Fibroblast of villous mesenchyme (primary cell): ENCODE measurements around the gene PLPP7. TPM values are rescaled to one million over a fixed set of nuclear protein-coding genes. Genes with fewer than 3 reads are reported as not detected.
A peak's percentile ranks its signal among the peaks of the same experiment; 100 is the strongest.

ENCODE experiments used
- DNase-seq: peaks from one replicate; pipeline ENCODE4 v3.0.0-alpha.2; 2010; ENCODE audit warnings: low read depth
- H3K4me3 ChIP-seq: 2 replicates; pipeline ENCODE4 v1.5.1; 2011; ENCODE audit warnings: low read depth, mild to moderate bottlenecking, low read length
- total RNA-seq: library from RNA; depleted of rRNA; stranded (reverse); fragments of >200 nt; gene quantifications from 2 replicates; pipeline ENCODE4 v1.2.3, GENCODE V29; 2012
- TF ChIP-seq, protein P1 (sequence below): IDR thresholded peaks from 2 replicates; pipeline ENCODE4 v1.5.1; 2012; ENCODE audit warnings: low read depth, mild to moderate bottlenecking, low read length; ENCODE audit not compliant: insufficient read depth

Gene PLPP7
- total RNA-seq, 1 donor, result 8.2 TPM

DNA sequence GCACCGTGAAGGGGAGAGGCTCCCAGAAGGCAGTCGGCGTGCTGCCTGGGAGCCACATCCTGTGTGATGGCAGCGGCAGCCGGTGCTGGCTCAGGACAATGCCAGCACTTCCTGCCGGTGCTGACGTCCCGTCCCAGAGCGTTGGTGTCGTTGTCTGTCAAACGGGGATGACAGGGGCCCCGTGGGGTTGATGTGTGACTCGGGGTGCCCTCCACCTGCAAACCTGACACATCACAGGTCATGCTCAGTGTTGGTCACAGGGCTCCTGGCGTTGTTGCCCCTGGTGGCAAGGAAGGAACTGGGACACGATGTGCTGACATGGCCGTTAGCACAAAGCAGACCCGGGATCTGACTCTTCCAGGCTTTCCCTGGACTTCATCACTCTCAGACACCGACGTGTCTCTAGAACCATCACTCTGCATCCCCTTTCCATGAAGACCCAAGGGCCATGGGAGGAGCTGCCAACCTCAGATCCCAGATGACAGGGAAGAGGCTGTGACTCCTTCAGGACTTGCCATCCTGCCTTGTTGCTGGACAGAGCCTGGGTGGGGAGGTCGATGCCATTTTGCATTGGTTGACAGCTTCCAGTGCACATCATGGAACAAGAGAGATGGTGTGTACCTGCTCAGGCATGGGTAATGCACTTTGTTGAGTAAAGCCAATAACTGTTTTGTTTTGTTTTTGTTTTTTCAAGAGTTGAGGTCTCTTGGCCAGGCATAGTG, 21.5 kb downstream of the PLPP7 start:
- DNase-seq, result no peak
- TF ChIP-seq, protein P1, sequence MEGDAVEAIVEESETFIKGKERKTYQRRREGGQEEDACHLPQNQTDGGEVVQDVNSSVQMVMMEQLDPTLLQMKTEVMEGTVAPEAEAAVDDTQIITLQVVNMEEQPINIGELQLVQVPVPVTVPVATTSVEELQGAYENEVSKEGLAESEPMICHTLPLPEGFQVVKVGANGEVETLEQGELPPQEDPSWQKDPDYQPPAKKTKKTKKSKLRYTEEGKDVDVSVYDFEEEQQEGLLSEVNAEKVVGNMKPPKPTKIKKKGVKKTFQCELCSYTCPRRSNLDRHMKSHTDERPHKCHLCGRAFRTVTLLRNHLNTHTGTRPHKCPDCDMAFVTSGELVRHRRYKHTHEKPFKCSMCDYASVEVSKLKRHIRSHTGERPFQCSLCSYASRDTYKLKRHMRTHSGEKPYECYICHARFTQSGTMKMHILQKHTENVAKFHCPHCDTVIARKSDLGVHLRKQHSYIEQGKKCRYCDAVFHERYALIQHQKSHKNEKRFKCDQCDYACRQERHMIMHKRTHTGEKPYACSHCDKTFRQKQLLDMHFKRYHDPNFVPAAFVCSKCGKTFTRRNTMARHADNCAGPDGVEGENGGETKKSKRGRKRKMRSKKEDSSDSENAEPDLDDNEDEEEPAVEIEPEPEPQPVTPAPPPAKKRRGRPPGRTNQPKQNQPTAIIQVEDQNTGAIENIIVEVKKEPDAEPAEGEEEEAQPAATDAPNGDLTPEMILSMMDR, result no peak
- no peak overlapping the region for H3K4me3 ChIP-seq

DNA sequence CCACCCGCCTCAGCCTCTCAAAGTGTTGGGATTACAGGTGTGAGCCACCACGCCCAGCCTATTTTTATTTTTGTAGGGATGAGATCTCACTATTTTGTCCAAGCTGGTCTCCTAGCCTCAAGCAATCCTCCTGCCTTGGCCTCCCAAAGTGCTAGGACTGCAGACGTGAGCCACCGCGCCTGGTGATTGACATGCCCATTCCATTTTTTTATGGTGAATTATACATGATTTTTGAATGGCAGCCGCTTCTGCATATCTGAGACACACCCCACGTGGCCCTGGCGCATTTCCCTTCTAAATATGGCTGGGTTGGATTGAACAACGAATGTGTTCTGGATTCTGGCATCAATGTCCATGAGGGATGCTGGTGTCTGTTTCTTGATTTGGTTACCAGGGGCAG, 22.7 kb downstream of the PLPP7 start:
- TF ChIP-seq, protein P1, result no peak

DNA sequence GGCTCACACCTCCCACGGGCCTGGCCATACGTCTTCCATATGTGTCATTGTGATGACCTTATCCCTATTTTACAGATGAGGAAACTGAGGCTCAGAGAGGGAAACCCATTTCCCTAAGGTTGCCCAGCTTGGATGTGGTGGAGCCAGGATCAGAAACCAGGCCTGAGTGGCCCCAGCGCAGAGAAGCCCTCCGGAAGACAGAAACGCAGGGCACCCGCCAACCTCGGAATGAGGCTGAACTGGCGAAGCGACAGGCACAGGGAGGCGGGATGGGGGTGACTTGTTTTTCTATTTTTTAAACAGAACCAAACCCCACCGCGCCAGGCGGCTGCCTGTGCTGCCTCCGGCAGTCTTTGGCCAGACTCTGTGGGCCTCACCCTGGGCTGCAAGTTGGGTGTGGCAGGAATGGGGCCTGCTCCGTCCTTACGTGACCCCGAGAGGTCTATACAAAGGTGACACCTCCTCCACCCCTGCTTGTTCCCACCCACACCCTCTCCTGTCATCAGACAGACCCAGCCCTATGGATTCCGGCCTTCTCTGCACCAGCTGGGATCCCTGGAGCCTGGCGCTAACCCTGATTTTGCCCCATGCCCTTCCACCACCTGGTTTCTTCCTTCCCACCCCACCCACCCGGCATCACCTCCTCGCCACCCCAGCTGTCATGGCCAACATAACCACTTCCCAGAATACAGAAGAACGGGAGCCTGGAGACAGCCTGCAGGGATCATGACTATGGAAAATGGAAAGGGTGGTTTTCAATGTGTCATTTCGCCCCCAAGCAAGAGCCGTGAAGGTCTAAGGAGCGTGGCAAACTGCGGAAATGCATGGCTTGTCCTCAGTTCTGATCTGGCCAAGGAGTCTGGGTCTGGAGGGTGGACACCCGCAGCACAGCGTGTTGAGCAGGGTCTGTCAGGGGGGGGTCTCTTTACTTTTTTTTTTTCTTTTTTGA, 23.6 kb downstream of the PLPP7 start:
- TF ChIP-seq, protein P1, result no peak
- H3K4me3 ChIP-seq, result no peak overlapping the region
- DNase-seq, result no peak

More for the DNA sequence above, 22.7 kb downstream of the PLPP7 start:
- no peak overlapping the region for H3K4me3 ChIP-seq
- no peak for DNase-seq

DNA sequence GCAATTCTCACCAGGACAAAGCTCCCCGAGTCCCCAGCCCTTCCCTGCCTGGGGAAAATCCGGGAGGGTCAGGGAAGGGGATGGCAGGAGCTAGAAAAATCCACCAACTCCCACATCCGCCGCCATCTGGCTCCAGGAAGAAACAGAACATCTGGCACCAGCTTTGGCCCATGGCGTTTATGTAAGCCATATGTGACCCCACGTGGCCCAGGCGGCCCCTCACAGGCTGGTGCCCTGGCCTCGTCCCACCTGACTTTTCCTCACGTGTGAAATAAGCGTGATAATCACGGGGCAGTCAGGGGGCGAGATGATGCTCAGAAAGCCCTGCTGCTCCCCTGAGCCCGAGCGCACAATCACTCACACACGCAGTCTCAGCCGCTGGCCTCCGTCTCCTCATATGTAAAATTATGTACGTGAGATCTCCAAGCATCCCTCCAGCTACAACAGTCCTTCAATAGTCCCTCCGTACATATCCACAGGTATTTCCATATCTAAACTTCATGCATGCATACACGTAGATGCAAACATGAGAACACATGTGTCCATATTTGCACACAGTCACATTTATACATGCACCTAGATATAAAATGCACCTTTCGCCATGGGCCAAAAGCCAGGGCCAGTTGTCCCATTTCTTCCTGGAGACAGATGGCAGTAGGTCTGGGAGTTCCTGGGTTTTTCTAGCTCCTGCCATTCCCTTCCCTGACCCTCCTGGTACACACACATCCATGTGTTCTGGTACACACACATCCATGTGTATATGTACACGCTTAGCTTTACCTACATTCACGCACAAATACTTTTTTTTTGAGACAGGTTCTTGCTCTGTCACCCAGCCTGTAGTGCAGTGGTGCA, 28.9 kb downstream of the PLPP7 start:
- DNase-seq, result peak; percentile 58
- TF ChIP-seq, protein P1, result no peak
- H3K4me3 ChIP-seq, result no peak overlapping the region

DNA sequence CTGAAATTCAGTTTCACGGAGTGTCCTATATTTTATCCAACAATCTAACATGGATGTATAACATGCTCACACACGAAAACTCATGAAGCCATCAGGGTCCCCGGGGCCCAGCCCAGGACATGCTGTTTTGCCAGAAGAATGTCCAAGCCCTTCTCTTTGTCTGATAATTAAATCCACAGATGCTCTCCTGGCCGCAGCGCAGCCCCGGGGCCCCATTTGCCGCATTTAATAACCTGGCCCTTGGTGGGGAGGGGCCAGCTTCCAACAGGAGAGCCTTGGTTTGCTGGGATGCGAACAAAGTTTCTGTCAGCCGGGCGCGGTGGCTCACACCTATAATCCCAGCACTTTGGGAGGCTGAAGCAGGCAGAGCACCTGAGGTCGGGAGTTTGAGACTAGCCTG, 30.0 kb downstream of the PLPP7 start:
- TF ChIP-seq, protein P1, result no peak
- no peak for DNase-seq
- no peak overlapping the region for H3K4me3 ChIP-seq

DNA sequence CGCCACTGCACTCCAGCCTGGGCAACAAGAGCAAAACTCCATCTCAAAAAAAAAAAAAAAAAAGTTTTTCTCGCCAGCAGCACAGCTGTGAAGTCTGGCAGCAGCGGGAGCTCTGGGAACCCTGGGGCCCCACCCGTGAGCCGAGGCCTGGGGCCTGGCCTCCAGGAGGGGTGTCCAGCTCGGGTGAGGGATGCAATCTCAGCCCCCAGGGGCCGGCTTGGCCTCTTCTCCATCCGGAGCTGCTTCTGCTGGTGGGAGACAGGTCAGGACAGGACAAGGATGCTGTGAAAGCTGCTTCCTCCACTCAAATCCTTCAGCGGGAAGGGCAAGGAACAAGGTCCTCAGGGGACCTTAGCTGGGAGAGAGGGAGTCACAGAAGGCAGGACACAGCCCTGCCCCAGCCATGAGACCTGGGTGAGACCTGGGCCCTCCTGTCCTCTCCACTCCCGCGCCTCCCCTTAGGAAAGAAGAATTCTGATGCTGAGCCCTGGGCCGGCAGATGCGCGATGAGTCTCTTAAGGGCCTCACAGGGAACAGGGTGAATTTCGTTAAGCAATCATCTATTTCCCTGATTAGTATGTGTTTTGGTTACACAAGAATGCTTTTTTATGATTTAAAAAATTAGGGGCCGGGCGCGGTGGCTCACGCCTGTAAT, 30.6 kb downstream of the PLPP7 start:
- TF ChIP-seq, protein P1, result no peak
- no peak overlapping the region for H3K4me3 ChIP-seq
- peak; percentile 41 for DNase-seq
